GM12878 (cell line): ENCODE results near the gene TBCD. TPM values are rescaled to one million over a fixed set of nuclear protein-coding genes. Genes with fewer than 3 reads are reported as not detected.

Source experiments
- ATAC-seq: fragments of 200-7000 bp; cut with Tn5 transposase; 3 replicates; pipeline ENCODE4 v1.9.1; 2020; ENCODE audit warnings: mild to moderate bottlenecking, moderate library complexity
- BruUV-seq: library from RNA; stranded (reverse); fragments of 400-500 nt; replicated peaks from 2 replicates; lab custom pipeline; 2021; lab: Mats Ljungman, UMichigan
- CTCF ChIA-PET: fragments of 300-600 bp; sonication (Branson Sonifier 250); formaldehyde crosslinking; extraction: SDS; loops from one replicate; lab custom pipeline; 2021; ENCODE audit warnings: inconsistent platforms; lab: Yijun Ruan, JAX
- POLR2A ChIA-PET: fragments of 350-600 bp; formaldehyde crosslinking; extraction: SDS; loops from one replicate; lab custom pipeline; 2021; ENCODE audit warnings: inconsistent platforms; lab: Charles Lee
- RAD21 ChIA-PET: fragments of 300-600 bp; sonication (Branson Sonifier 250); formaldehyde crosslinking; loops from one replicate; lab custom pipeline; 2023; ENCODE audit warnings: antibody characterized with exemption; ENCODE audit not compliant: unreplicated experiment; lab: Charles Lee
- SMC1A ChIA-PET: fragments of 300-600 bp; sonication (Branson Sonifier 250); formaldehyde crosslinking; loops from one replicate; lab custom pipeline; 2023; ENCODE audit not compliant: unreplicated experiment, uncharacterized antibody; lab: Charles Lee
- DNase-seq: peaks from one replicate; pipeline ENCODE4 v3.0.0-alpha.2; 2011; ENCODE audit warnings: low read depth, low spot score
- FAIRE-seq: peaks from 3 replicates; lab custom pipeline; 2011; peaks lifted over from hg19 to GRCh38; lab: Jason Lieb, UNC
- H2AFZ ChIP-seq: 2 replicates; pipeline ENCODE4 v1.6.0; 2011; ENCODE audit warnings: low read depth, low read length, control low read depth; ENCODE audit not compliant: control insufficient read depth
- H3K27ac ChIP-seq: 2 replicates; pipeline ENCODE4 v1.5.1; 2011; ENCODE audit warnings: control low read depth; ENCODE audit not compliant: control insufficient read depth, insufficient read depth
- H3K27me3 ChIP-seq, 2 experiments: replicated peaks in 1 of 2; 2 replicates each; pipeline versions ENCODE4 v1.6.0 to v1.6.1; 2011; ENCODE audit warnings: low read length in 1 of 2; ENCODE audit not compliant: control insufficient read depth in 2 of 2, insufficient read depth in 2 of 2
- H3K36me3 ChIP-seq, 2 experiments: 2 replicates each; pipeline ENCODE4 v1.5.1; 2011; ENCODE audit warnings: low read length in 1 of 2; ENCODE audit not compliant: control insufficient read depth in 2 of 2, insufficient read depth in 2 of 2
- H3K4me1 ChIP-seq: 2 replicates; pipeline ENCODE4 v1.6.1; 2011; ENCODE audit warnings: mild to moderate bottlenecking, low read length, moderate library complexity, mixed read lengths; ENCODE audit not compliant: control insufficient read depth, insufficient read depth
- H3K4me2 ChIP-seq: 2 replicates; pipeline ENCODE4 v1.6.0; 2011; ENCODE audit warnings: control low read depth; ENCODE audit not compliant: control insufficient read depth, insufficient read depth
- H3K4me3 ChIP-seq: fragments of 200-600 bp; sonication (generic); 2 replicates; pipeline ENCODE4 v1.5.1; 2016
- H3K79me2 ChIP-seq: 2 replicates; pipeline ENCODE4 v1.6.0; 2011; ENCODE audit warnings: low read length; ENCODE audit not compliant: control insufficient read depth, insufficient read depth
- H3K9ac ChIP-seq: 2 replicates; pipeline ENCODE4 v1.8.0; 2011; ENCODE audit warnings: low read length, control low read depth, mixed read lengths; ENCODE audit not compliant: control insufficient read depth, insufficient read depth
- H3K9me3 ChIP-seq: replicated peaks from 3 replicates; pipeline ENCODE4 v1.5.1; 2011; ENCODE audit warnings: mild to moderate bottlenecking, low read length; ENCODE audit not compliant: control insufficient read depth, insufficient read depth
- H4K20me1 ChIP-seq: 2 replicates; pipeline ENCODE4 v1.6.0; 2011; ENCODE audit not compliant: control insufficient read depth, insufficient read depth
- BACH1 ChIP-seq: fragments of 450-650 bp; IDR thresholded peaks from 2 replicates; pipeline ENCODE4 v1.6.1; 2017; ENCODE audit warnings: mild to moderate bottlenecking, borderline replicate concordance
- EGR1 ChIP-seq, 2 experiments: IDR thresholded peaks; 1 replicate in 1 of 2; 2 replicates in 1 of 2; pipeline ENCODE4 v1.6.1; 2011 to 2012; ENCODE audit warnings: low read depth in 2 of 2, low read length in 2 of 2, borderline replicate concordance in 1 of 2, mild to moderate bottlenecking in 1 of 2, moderate library complexity in 1 of 2
- SIX5 ChIP-seq: IDR thresholded peaks from 2 replicates; pipeline ENCODE4 v1.6.1; 2011; ENCODE audit warnings: mild to moderate bottlenecking, low read depth, low read length, moderate library complexity; ENCODE audit not compliant: severe bottlenecking
- TCF12 ChIP-seq: IDR thresholded peaks from 2 replicates; pipeline ENCODE4 v1.6.1; 2011; ENCODE audit warnings: low read depth, mild to moderate bottlenecking, low read length
- USF1 ChIP-seq: IDR thresholded peaks from 2 replicates; pipeline ENCODE4 v1.6.1; 2011; ENCODE audit warnings: borderline replicate concordance, low read depth, mild to moderate bottlenecking, moderate library complexity, mixed read lengths, low read length; ENCODE audit not compliant: insufficient read depth; ENCODE audit errors: extremely low read length
- USF2 ChIP-seq: IDR thresholded peaks from 2 replicates; pipeline ENCODE4 v1.6.1; 2011; ENCODE audit warnings: low read depth, low read length, improper control_type of control experiment, borderline replicate concordance
- WGBS: methylation state at CpG from one replicate; pipeline ENCODE4 v1.1.6; 2016; ENCODE audit warnings: low lambda C conversion rate; ENCODE audit not compliant: insufficient replicate concordance, insufficient coverage; ENCODE audit errors: missing lambda C conversion rate; 5-methylcytosine and 5-hydroxymethylcytosine counted together
- in situ Hi-C: fragments of 300-500 bp; cut with MboI; formaldehyde crosslinking; loops from 9 replicates; pipeline ENCODE4 v1.14.3; 2018; ENCODE audit warnings: mixed read lengths
- intact Hi-C: fragments of 100-400 bp; cut with micrococcal nuclease; formaldehyde crosslinking; loops from one replicate; pipeline ENCODE4 v1.14.2; 2022; ENCODE audit not compliant: unreplicated experiment
- polyA plus RNA-seq, 11 experiments: library from polyadenylated mRNA; depleted of rRNA in 4 of 11; unstranded in 6 of 11; stranded (reverse) in 5 of 11; fragments of >200 nt; fragmentation: Nextera tagmentation in 4 of 11; fragmentation: Illumina TruSeq in 1 of 11; extraction: Ambion mirVana in 4 of 11; extraction: Trizol in 1 of 11; gene quantifications; 1 replicate in 1 of 11; 2 replicates in 10 of 11; pipeline versions ENCODE4 v1.2.1 to v1.2.3, GENCODE V29; 2011 to 2016; ENCODE audit warnings: inconsistent platforms in 2 of 11, missing spikeins in 2 of 11, low read depth in 1 of 11
- total RNA-seq, 4 experiments: library from RNA; depleted of rRNA in 3 of 4; stranded (reverse); fragments of >200 nt in 3 of 4; fragmentation: Illumina TruSeq in 1 of 4; extraction: Trizol in 1 of 4; gene quantifications; 2 replicates each; pipeline versions ENCODE4 v1.2.1 to v1.2.3, GENCODE V29; 2013 to 2021

The TBCD gene
- total and polyA plus RNA-seq, 10 of the 15 experiments (the other 5 are each of a cell fraction or from before 2014, with no cell fraction given): 10.3 to 114 (median 52.4) TPM

- Histone ChIP-seq H4K20me1 (no peaks in the 10 kb centered on the region), H3K79me2 (no peaks in the 10 kb centered on the region), H3K4me3 (no peak overlapping the region), H3K36me3 (peaks cover 2 to 50% of the 10 kb centered on the region in 2 experiments; a peak in 3 of 4 replicates), H3K27me3 (no peaks in the 10 kb centered on the region), H3K27ac (no peak overlapping the region), H3K4me1 (no peaks in the 10 kb centered on the region), H2AFZ (no peak overlapping the region), H3K9ac (no peak overlapping the region), H3K4me2 (no peak overlapping the region), H3K9me3 (no peaks in the 10 kb centered on the region)
- 98% methylated on average over 33 of the region's 35 CpGs for WGBS
- intact Hi-C loops: no loop called here
- ChIA-PET POLR2A (no interaction called here), CTCF (no interaction called here), RAD21 (no interaction called here), SMC1A (no interaction called here)
- no peak for DNase-seq
- no TSS peak for BruUV-seq
- FAIRE-seq: no peak
- no peak for ATAC-seq
- no peak for TF ChIP-seq BACH1
- TF ChIP-seq EGR1 (IDR thresholded peaks at IDR 0.05; ENCODE audit: borderline replicate concordance in 1 of 2, low read depth in 2 of 2, low read length in 2 of 2): no peak
- TF ChIP-seq SIX5: no peak
- no peak for TF ChIP-seq TCF12
- TF ChIP-seq USF2: no peak
- TF ChIP-seq USF1: no peak
- in situ Hi-C loops: loop anchor here (5.0 kb wide), 1 partner anchor 147 kb away; no protein-coding TSS in a partner anchor
Measured at GRCh38 chr17:82929011-82929622, 177.3 kb downstream of the TBCD start.
